GM23338 (cell line): Measurements from ENCODE around the gene CNIH3. TPM values are rescaled to one million over a fixed set of nuclear protein-coding genes. Genes with fewer than 3 reads are reported as not detected.

Experiments
- ATAC-seq: fragments of 200-7000 bp; cut with Tn5 transposase; 3 replicates; pipeline ENCODE4 v1.9.1; 2020
- DNase-seq: peaks from one replicate; pipeline ENCODE4 v3.0.0-alpha.2; 2015; ENCODE audit warnings: low spot score
- H2AFZ ChIP-seq: fragments of 200-600 bp; sonication (generic); 2 replicates; pipeline ENCODE4 v1.8.0; 2016; ENCODE audit warnings: antibody characterized with exemption, mild to moderate bottlenecking, moderate library complexity
- H3F3A ChIP-seq: fragments of 200-600 bp; sonication (generic); replicated peaks from 2 replicates; pipeline ENCODE4 v1.8.0; 2017; ENCODE audit warnings: antibody characterized with exemption, mixed run types, low read depth
- H3K27ac ChIP-seq: fragments of 200-600 bp; sonication (generic); 2 replicates; pipeline ENCODE4 v1.6.1; 2016; ENCODE audit warnings: low read depth
- H3K27me3 ChIP-seq: fragments of 200-600 bp; sonication (generic); 2 replicates; pipeline ENCODE4 v1.8.0; 2016; ENCODE audit warnings: mild to moderate bottlenecking, mixed run types, moderate library complexity; ENCODE audit not compliant: insufficient read depth
- H3K36me3 ChIP-seq: fragments of 200-600 bp; sonication (generic); 2 replicates; pipeline ENCODE4 v1.8.0; 2016; ENCODE audit warnings: mild to moderate bottlenecking; ENCODE audit not compliant: insufficient read depth
- H3K4me1 ChIP-seq: fragments of 200-600 bp; sonication (generic); 2 replicates; pipeline ENCODE4 v1.8.0; 2016; ENCODE audit warnings: mild to moderate bottlenecking, moderate library complexity; ENCODE audit not compliant: insufficient read depth
- H3K4me2 ChIP-seq: fragments of 200-600 bp; sonication (generic); 2 replicates; pipeline ENCODE4 v1.7.1; 2017; ENCODE audit warnings: mixed run types
- H3K4me3 ChIP-seq: fragments of 200-600 bp; sonication (generic); 2 replicates; pipeline ENCODE4 v1.6.1; 2016; ENCODE audit warnings: mixed run types
- H3K79me2 ChIP-seq: fragments of 200-600 bp; sonication (generic); replicated peaks from 2 replicates; pipeline ENCODE4 v1.8.0; 2017; ENCODE audit warnings: mild to moderate bottlenecking; ENCODE audit not compliant: insufficient read depth
- H3K9me2 ChIP-seq: fragments of 200-600 bp; sonication (generic); 2 replicates; pipeline ENCODE4 v1.8.0; 2017; ENCODE audit not compliant: insufficient read depth
- H4K20me1 ChIP-seq: fragments of 200-600 bp; sonication (generic); replicated peaks from 2 replicates; pipeline ENCODE4 v1.8.0; 2017; ENCODE audit warnings: mild to moderate bottlenecking; ENCODE audit not compliant: insufficient read depth
- H3K27ac Mint-ChIP-seq: 2 replicates; pipeline ENCODE4 v1.8.0; 2020; ENCODE audit warnings: inconsistent platforms, mild to moderate bottlenecking, moderate library complexity, mixed read lengths
- H3K27me3 Mint-ChIP-seq: 3 replicates; pipeline ENCODE4 v1.8.0; 2022; ENCODE audit warnings: low read depth, mild to moderate bottlenecking, moderate library complexity, mixed read lengths, inconsistent platforms; ENCODE audit not compliant: insufficient read depth, poor library complexity
- H3K36me3 Mint-ChIP-seq: 3 replicates; pipeline ENCODE4 v1.8.0; 2021; ENCODE audit warnings: low read depth, mild to moderate bottlenecking, inconsistent platforms, moderate library complexity, mixed read lengths
- H3K4me1 Mint-ChIP-seq: 3 replicates; pipeline ENCODE4 v1.8.0; 2020; ENCODE audit warnings: mild to moderate bottlenecking, inconsistent platforms, mixed read lengths
- H3K4me3 Mint-ChIP-seq: 3 replicates; pipeline ENCODE4 v1.8.0; 2021; ENCODE audit warnings: moderate library complexity, mild to moderate bottlenecking, inconsistent platforms, mixed read lengths
- H3K9me3 Mint-ChIP-seq: 3 replicates; pipeline ENCODE4 v1.8.0; 2020; ENCODE audit warnings: moderate library complexity, mild to moderate bottlenecking, inconsistent platforms, mixed read lengths
- ETS1 ChIP-seq: IDR thresholded peaks from 2 replicates; pipeline ENCODE4 v1.6.1; 2016; ENCODE audit warnings: antibody characterized with exemption
- JUNB ChIP-seq: IDR thresholded peaks from one replicate; pipeline ENCODE4 v1.6.1; 2016; ENCODE audit warnings: antibody characterized with exemption; ENCODE audit not compliant: unreplicated experiment
- NANOG ChIP-seq: IDR thresholded peaks from 2 replicates; pipeline ENCODE4 v1.6.1; 2016; ENCODE audit warnings: antibody characterized with exemption, borderline replicate concordance
- POLR2AphosphoS5 ChIP-seq: IDR thresholded peaks from 2 replicates; pipeline ENCODE4 v1.6.1; 2016; ENCODE audit warnings: antibody characterized with exemption, low read depth
- polyA plus RNA-seq: library from polyadenylated mRNA; unstranded; fragments of >200 nt; fragmentation: Nextera tagmentation; extraction: Ambion mirVana; gene quantifications from 2 replicates; pipeline ENCODE4 v1.2.1, GENCODE V29; 2016
- total RNA-seq: library from RNA; depleted of rRNA; stranded (reverse); fragments of >200 nt; shearing (Covaris generic); gene quantifications from 2 replicates; pipeline ENCODE4 v1.2.3, GENCODE V29; 2014
- TF ChIP-seq, protein P1 (sequence below): fragments of 250-450 bp; sonication (Bioruptor Pico); IDR thresholded peaks from 2 replicates; pipeline ENCODE4 v1.5.0; 2020; ENCODE audit warnings: mild to moderate bottlenecking, moderate library complexity

The CNIH3 gene
- total and polyA plus RNA-seq, 2 experiments from 2014 or later: 3.6 to 5.1 TPM

DNA sequence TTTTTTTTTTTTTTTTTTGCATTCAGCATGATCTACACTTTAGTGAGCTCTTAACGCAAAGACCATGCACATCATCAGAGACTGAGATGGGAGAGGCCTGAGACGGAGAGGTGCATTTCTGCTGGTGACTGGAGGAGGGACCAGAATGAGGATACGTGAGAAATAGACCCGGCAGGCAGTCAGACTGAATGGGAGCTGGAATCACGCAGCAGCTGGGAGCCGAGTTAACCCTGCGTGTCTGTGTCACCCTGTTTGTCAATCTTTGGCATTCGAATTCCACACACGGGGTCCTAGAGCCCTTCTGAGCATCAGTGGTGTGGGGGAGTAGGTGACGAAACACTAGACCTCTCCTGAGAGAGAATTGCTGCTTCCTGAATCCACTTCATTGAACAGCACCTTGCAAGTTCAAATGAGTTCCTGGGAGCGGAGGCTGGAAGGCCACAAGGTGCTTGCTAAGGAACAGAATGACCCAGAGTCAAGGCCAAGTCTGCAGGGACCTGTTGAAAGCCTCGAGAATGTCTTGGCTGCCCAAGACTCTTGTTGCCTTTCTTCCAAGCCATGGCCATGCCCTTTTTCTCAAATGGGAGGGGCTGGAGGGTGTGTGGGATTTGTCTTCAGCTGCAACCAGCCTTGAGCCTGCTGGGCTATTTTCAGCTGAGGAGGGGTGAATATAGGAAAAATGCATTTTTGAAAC is 123.3 kb downstream of the CNIH3 start:
- H3F3A ChIP-seq: no peaks in the 10 kb centered on the region
- H4K20me1 ChIP-seq: no peaks in the 10 kb centered on the region
- peaks cover 43% of the 10 kb centered on the region for H3K4me1 Mint-ChIP-seq
- no peak overlapping the region for H3K27ac ChIP-seq
- TF ChIP-seq ETS1: no peak
- TF ChIP-seq, protein P1, sequence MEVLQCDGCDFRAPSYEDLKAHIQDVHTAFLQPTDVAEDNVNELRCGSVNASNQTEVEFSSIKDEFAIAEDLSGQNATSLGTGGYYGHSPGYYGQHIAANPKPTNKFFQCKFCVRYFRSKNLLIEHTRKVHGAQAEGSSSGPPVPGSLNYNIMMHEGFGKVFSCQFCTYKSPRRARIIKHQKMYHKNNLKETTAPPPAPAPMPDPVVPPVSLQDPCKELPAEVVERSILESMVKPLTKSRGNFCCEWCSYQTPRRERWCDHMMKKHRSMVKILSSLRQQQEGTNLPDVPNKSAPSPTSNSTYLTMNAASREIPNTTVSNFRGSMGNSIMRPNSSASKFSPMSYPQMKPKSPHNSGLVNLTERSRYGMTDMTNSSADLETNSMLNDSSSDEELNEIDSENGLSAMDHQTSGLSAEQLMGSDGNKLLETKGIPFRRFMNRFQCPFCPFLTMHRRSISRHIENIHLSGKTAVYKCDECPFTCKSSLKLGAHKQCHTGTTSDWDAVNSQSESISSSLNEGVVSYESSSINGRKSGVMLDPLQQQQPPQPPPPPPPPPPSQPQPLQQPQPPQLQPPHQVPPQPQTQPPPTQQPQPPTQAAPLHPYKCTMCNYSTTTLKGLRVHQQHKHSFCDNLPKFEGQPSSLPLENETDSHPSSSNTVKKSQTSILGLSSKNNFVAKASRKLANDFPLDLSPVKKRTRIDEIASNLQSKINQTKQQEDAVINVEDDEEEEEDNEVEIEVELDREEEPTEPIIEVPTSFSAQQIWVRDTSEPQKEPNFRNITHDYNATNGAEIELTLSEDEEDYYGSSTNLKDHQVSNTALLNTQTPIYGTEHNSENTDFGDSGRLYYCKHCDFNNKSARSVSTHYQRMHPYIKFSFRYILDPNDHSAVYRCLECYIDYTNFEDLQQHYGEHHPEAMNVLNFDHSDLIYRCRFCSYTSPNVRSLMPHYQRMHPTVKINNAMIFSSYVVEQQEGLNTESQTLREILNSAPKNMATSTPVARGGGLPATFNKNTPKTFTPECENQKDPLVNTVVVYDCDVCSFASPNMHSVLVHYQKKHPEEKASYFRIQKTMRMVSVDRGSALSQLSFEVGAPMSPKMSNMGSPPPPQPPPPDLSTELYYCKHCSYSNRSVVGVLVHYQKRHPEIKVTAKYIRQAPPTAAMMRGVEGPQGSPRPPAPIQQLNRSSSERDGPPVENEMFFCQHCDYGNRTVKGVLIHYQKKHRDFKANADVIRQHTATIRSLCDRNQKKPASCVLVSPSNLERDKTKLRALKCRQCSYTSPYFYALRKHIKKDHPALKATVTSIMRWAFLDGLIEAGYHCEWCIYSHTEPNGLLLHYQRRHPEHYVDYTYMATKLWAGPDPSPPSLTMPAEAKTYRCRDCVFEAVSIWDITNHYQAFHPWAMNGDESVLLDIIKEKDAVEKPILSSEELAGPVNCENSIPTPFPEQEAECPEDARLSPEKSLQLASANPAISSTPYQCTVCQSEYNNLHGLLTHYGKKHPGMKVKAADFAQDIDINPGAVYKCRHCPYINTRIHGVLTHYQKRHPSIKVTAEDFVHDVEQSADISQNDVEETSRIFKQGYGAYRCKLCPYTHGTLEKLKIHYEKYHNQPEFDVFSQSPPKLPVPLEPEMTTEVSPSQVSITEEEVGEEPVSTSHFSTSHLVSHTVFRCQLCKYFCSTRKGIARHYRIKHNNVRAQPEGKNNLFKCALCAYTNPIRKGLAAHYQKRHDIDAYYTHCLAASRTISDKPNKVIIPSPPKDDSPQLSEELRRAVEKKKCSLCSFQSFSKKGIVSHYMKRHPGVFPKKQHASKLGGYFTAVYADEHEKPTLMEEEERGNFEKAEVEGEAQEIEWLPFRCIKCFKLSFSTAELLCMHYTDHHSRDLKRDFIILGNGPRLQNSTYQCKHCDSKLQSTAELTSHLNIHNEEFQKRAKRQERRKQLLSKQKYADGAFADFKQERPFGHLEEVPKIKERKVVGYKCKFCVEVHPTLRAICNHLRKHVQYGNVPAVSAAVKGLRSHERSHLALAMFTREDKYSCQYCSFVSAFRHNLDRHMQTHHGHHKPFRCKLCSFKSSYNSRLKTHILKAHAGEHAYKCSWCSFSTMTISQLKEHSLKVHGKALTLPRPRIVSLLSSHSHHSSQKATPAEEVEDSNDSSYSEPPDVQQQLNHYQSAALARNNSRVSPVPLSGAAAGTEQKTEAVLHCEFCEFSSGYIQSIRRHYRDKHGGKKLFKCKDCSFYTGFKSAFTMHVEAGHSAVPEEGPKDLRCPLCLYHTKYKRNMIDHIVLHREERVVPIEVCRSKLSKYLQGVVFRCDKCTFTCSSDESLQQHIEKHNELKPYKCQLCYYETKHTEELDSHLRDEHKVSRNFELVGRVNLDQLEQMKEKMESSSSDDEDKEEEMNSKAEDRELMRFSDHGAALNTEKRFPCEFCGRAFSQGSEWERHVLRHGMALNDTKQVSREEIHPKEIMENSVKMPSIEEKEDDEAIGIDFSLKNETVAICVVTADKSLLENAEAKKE (CRISPR knock-in tag): no peak
- TF ChIP-seq NANOG: no peak
- TF ChIP-seq JUNB: no peak
- TF ChIP-seq POLR2AphosphoS5: no peak
- H3K4me2 ChIP-seq: no peak overlapping the region
- H3K4me3 Mint-ChIP-seq: no peak overlapping the region
- no peaks in the 10 kb centered on the region for H3K36me3 ChIP-seq
- DNase-seq (no peak), ATAC-seq (no peak)
- H3K27me3 Mint-ChIP-seq: peaks cover 15% of the 10 kb centered on the region
- H3K9me2 ChIP-seq: peaks cover 7% of the 10 kb centered on the region; the same call in 1 of the 2 replicates
- H3K79me2 ChIP-seq: no peaks in the 10 kb centered on the region
- no peaks in the 10 kb centered on the region; the same call in 2 of the 3 replicates for H3K36me3 Mint-ChIP-seq
- no peaks in the 10 kb centered on the region for H3K9me3 Mint-ChIP-seq
- H3K27ac Mint-ChIP-seq: no peak overlapping the region
- H3K4me3 ChIP-seq: no peak overlapping the region
- H3K27me3 ChIP-seq: no peaks in the 10 kb centered on the region
- H3K4me1 ChIP-seq: peaks cover 32% of the 10 kb centered on the region
- no peak overlapping the region for H2AFZ ChIP-seq
